ENCODE data around the gene SMIM15.

Gene SMIM15

DNA sequence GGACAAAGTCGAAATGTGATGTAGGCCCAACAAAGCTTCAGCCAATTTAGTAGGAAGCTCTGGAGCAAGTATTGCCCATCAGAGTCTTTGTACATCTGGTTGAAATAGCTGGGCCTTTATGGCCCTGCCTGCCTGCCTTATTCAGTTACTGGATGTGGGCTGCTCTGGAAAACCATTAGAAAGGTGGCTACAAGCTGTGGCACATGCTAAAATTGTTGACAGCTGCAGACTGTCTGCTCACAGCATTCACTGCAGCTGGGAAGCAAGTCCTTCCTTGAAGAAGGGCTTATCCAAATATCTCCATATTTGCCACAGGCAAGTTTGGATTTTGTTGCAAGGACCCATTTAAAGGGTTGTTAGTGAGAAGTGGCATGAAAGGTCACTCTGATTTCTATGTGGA is 24.4 kb downstream of the SMIM15 start:
- H3K4me2 ChIP-seq (ENCODE audit: low read length), result no peak overlapping the region
- H4K8ac ChIP-seq (ENCODE audit: low read depth, low read length), result no peak overlapping the region
- DNase-seq, result no peak
- no peak overlapping the region for H2AK5ac ChIP-seq (ENCODE audit: low read length)
- no peak overlapping the region for H2BK5ac ChIP-seq (ENCODE audit: low read depth, low read length, poor library complexity)
- H3K14ac ChIP-seq (ENCODE audit: low read length), result no peak overlapping the region
- H3K9ac ChIP-seq (ENCODE audit: low read length), result no peak overlapping the region
- no peak overlapping the region for H3K4me3 ChIP-seq (ENCODE audit: low read depth, low read length)
- no peaks in the 10 kb centered on the region for H3K9me3 ChIP-seq (ENCODE audit: insufficient read depth, low read depth, low read length)
- H3K4me1 ChIP-seq (ENCODE audit: control insufficient read depth in 1 of 2, insufficient read depth in 2 of 2, low read length in 2 of 2), result no peaks in the 10 kb centered on the region
- H3K4ac ChIP-seq (ENCODE audit: low read depth, low read length), result no peak overlapping the region
- no peak overlapping the region for H2BK12ac ChIP-seq (ENCODE audit: low read length)
- WGBS (ENCODE audit: extremely low coverage, insufficient coverage, insufficient read length), result no CpG with 5 or more reads among the region's 1 CpG
- no peaks in the 10 kb centered on the region for H3K79me2 ChIP-seq (ENCODE audit: control insufficient read depth, insufficient read depth, low read length, poor library complexity)
- H3K27ac ChIP-seq (ENCODE audit: low read depth, low read length), result no peak overlapping the region
- no peak overlapping the region for H2AFZ ChIP-seq (ENCODE audit: insufficient read depth, low read length, poor library complexity)
- no peaks in the 10 kb centered on the region for H3K27me3 ChIP-seq (ENCODE audit: insufficient read depth, low read length)
- H3K36me3 ChIP-seq (ENCODE audit: control insufficient read depth in 1 of 2, insufficient read depth in 2 of 2, low read length in 2 of 2), result no peaks in the 10 kb centered on the region
- H4K12ac ChIP-seq (ENCODE audit: low read depth, low read length), result no peak overlapping the region
- no peak overlapping the region for H3K18ac ChIP-seq (ENCODE audit: low read length)
- no peaks in the 10 kb centered on the region for H3K79me1 ChIP-seq (ENCODE audit: low read length)
- no peak overlapping the region for H3K23ac ChIP-seq (ENCODE audit: low read length)
- no peak overlapping the region for H4K91ac ChIP-seq (ENCODE audit: low read depth, low read length)
- no peak overlapping the region for H2BK120ac ChIP-seq (ENCODE audit: insufficient read depth, low read length, poor library complexity)

DNA sequence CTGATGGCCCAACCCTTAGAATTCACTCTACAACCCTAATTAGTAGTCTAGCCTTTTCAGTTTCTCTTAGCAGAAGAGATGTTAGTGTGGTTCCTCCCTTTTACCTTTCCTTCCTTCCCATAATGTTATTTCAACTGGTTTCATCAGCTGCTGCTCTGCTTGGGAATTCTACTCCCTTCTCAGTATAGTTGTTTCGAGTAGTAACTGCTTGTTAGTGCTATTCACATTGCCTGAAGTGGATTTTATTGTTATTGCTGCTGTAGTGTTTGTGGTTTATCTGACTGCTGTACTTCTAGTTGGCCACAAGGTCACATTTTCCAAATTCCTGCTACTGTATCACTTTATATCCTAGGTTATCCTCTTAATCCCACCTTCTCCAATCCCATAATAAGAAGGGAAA is 29.7 kb downstream of the SMIM15 start:
- H3K27ac ChIP-seq (ENCODE audit: low read depth, low read length), result no peak overlapping the region
- H4K12ac ChIP-seq (ENCODE audit: low read depth, low read length), result no peak overlapping the region
- H3K27me3 ChIP-seq (ENCODE audit: insufficient read depth, low read length), result no peaks in the 10 kb centered on the region
- H3K4me3 ChIP-seq (ENCODE audit: low read depth, low read length), result no peak overlapping the region
- no peak overlapping the region for H3K14ac ChIP-seq (ENCODE audit: low read length)
- DNase-seq, result no peak
- H2BK12ac ChIP-seq (ENCODE audit: low read length), result no peak overlapping the region
- no peak overlapping the region for H3K9ac ChIP-seq (ENCODE audit: low read length)
- no peaks in the 10 kb centered on the region for H3K4me1 ChIP-seq (ENCODE audit: control insufficient read depth in 1 of 2, insufficient read depth in 2 of 2, low read length in 2 of 2)
- no peaks in the 10 kb centered on the region for H3K79me2 ChIP-seq (ENCODE audit: control insufficient read depth, insufficient read depth, low read length, poor library complexity)
- no peaks in the 10 kb centered on the region for H3K36me3 ChIP-seq (ENCODE audit: control insufficient read depth in 1 of 2, insufficient read depth in 2 of 2, low read length in 2 of 2)
- no peak overlapping the region for H3K23ac ChIP-seq (ENCODE audit: low read length)
- H4K8ac ChIP-seq (ENCODE audit: low read depth, low read length), result no peak overlapping the region
- H3K18ac ChIP-seq (ENCODE audit: low read length), result no peak overlapping the region
- H3K4me2 ChIP-seq (ENCODE audit: low read length), result no peak overlapping the region
- H4K91ac ChIP-seq (ENCODE audit: low read depth, low read length), result no peak overlapping the region
- H3K79me1 ChIP-seq (ENCODE audit: low read length), result no peaks in the 10 kb centered on the region
- no peak overlapping the region for H2AK5ac ChIP-seq (ENCODE audit: low read length)
- no peak overlapping the region for H2BK5ac ChIP-seq (ENCODE audit: low read depth, low read length, poor library complexity)
- H3K9me3 ChIP-seq (ENCODE audit: insufficient read depth, low read depth, low read length), result no peaks in the 10 kb centered on the region
- H3K4ac ChIP-seq (ENCODE audit: low read depth, low read length), result no peak overlapping the region
- no peak overlapping the region for H2BK120ac ChIP-seq (ENCODE audit: insufficient read depth, low read length, poor library complexity)
- H2AFZ ChIP-seq (ENCODE audit: insufficient read depth, low read length, poor library complexity), result no peak overlapping the region
- WGBS (ENCODE audit: extremely low coverage, insufficient coverage, insufficient read length), result no CpG with 5 or more reads among the region's 1 CpG

DNA sequence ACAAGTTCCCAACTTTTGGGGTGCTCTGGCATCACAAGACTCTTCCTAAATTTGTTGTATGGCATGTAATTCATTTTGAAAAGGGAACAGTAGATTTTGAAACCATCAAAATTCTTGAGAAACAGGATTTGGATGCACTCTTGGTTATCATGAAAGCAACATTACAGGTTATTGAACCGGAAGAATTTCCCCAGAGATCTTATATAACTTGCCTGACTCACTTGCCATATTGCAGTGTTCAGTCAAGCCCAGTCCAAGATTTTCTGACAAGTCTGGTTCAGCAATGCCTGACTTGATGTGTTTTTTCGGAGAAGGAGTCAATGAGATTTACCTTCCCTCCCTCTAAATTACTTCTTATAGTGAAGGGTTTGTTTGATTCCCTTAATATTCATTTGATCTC is 32.0 kb downstream of the SMIM15 start:
- no CpG with 5 or more reads among the region's 2 CpGs for WGBS (ENCODE audit: extremely low coverage, insufficient coverage, insufficient read length)
- Histone ChIP-seq H3K18ac (ENCODE audit: low read length) (no peak overlapping the region), H3K14ac (ENCODE audit: low read length) (no peak overlapping the region), H3K27me3 (ENCODE audit: insufficient read depth, low read length) (no peaks in the 10 kb centered on the region), H3K4me3 (ENCODE audit: low read depth, low read length) (no peak overlapping the region), H3K4ac (ENCODE audit: low read depth, low read length) (no peak overlapping the region), H3K36me3 (ENCODE audit: control insufficient read depth in 1 of 2, insufficient read depth in 2 of 2, low read length in 2 of 2) (no peaks in the 10 kb centered on the region), H2AK5ac (ENCODE audit: low read length) (no peak overlapping the region), H3K27ac (ENCODE audit: low read depth, low read length) (no peak overlapping the region), H3K4me2 (ENCODE audit: low read length) (no peak overlapping the region), H4K12ac (ENCODE audit: low read depth, low read length) (no peak overlapping the region), H3K9ac (ENCODE audit: low read length) (no peak overlapping the region), H2AFZ (ENCODE audit: insufficient read depth, low read length, poor library complexity) (no peak overlapping the region), H3K79me1 (ENCODE audit: low read length) (no peaks in the 10 kb centered on the region), H3K23ac (ENCODE audit: low read length) (no peak overlapping the region), H3K4me1 (ENCODE audit: control insufficient read depth in 1 of 2, insufficient read depth in 2 of 2, low read length in 2 of 2) (no peaks in the 10 kb centered on the region), H4K91ac (ENCODE audit: low read depth, low read length) (no peak overlapping the region), H2BK12ac (ENCODE audit: low read length) (no peak overlapping the region), H2BK120ac (ENCODE audit: insufficient read depth, low read length, poor library complexity) (no peak overlapping the region), H4K8ac (ENCODE audit: low read depth, low read length) (no peak overlapping the region), H3K9me3 (ENCODE audit: insufficient read depth, low read depth, low read length) (no peaks in the 10 kb centered on the region), H2BK5ac (ENCODE audit: low read depth, low read length, poor library complexity) (no peak overlapping the region), H3K79me2 (ENCODE audit: control insufficient read depth, insufficient read depth, low read length, poor library complexity) (no peaks in the 10 kb centered on the region)
- no peak for DNase-seq

DNA sequence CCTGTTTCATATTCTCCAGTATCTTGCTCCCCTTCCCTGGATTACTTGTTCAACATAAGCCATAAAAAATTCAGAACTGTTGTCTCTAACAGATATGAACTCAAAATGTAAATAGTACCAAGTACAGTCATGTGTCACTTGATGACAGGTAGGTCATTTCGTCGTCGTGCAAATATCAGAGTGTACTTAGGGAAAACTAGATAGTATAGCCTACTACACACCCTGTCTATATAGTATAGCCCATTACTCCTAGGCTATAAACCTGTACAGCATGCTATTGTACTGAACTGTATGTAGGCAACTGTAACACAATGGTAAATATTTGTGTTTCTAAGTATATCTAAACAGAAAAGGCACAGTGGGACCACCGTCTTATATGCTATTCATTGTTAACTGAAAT is 39.1 kb downstream of the SMIM15 start:
- no peak overlapping the region for H3K4me2 ChIP-seq (ENCODE audit: low read length)
- H3K4me1 ChIP-seq (ENCODE audit: control insufficient read depth in 1 of 2, insufficient read depth in 2 of 2, low read length in 2 of 2), result no peaks in the 10 kb centered on the region
- no peak overlapping the region for H2BK12ac ChIP-seq (ENCODE audit: low read length)
- no peaks in the 10 kb centered on the region for H3K36me3 ChIP-seq (ENCODE audit: control insufficient read depth in 1 of 2, insufficient read depth in 2 of 2, low read length in 2 of 2)
- no peaks in the 10 kb centered on the region for H3K79me1 ChIP-seq (ENCODE audit: low read length)
- H2BK120ac ChIP-seq (ENCODE audit: insufficient read depth, low read length, poor library complexity), result no peak overlapping the region
- no peak overlapping the region for H3K4ac ChIP-seq (ENCODE audit: low read depth, low read length)
- no peaks in the 10 kb centered on the region for H3K27me3 ChIP-seq (ENCODE audit: insufficient read depth, low read length)
- H2AFZ ChIP-seq (ENCODE audit: insufficient read depth, low read length, poor library complexity), result no peak overlapping the region
- no peak overlapping the region for H3K14ac ChIP-seq (ENCODE audit: low read length)
- H2BK5ac ChIP-seq (ENCODE audit: low read depth, low read length, poor library complexity), result no peak overlapping the region
- H3K79me2 ChIP-seq (ENCODE audit: control insufficient read depth, insufficient read depth, low read length, poor library complexity), result no peaks in the 10 kb centered on the region
- no peak overlapping the region for H3K9ac ChIP-seq (ENCODE audit: low read length)
- no peak overlapping the region for H3K18ac ChIP-seq (ENCODE audit: low read length)
- H4K8ac ChIP-seq (ENCODE audit: low read depth, low read length), result no peak overlapping the region
- no peak overlapping the region for H3K27ac ChIP-seq (ENCODE audit: low read depth, low read length)
- H4K91ac ChIP-seq (ENCODE audit: low read depth, low read length), result no peak overlapping the region
- no peaks in the 10 kb centered on the region for H3K9me3 ChIP-seq (ENCODE audit: insufficient read depth, low read depth, low read length)
- DNase-seq, result no peak
- H2AK5ac ChIP-seq (ENCODE audit: low read length), result no peak overlapping the region
- H3K23ac ChIP-seq (ENCODE audit: low read length), result no peak overlapping the region
- H3K4me3 ChIP-seq (ENCODE audit: low read depth, low read length), result no peak overlapping the region
- WGBS (ENCODE audit: extremely low coverage, insufficient coverage, insufficient read length), result no CpG with 5 or more reads among the region's 4 CpGs
- H4K12ac ChIP-seq (ENCODE audit: low read depth, low read length), result no peak overlapping the region
